Upper lobe of left lung (tissue), 6 donors: ENCODE measurements around the gene GPR143. TPM values are rescaled to one million over a fixed set of nuclear protein-coding genes. Genes with fewer than 3 reads are reported as not detected.
A peak's percentile ranks its signal among the peaks of the same experiment; 100 is the strongest.
"Not testable (repeated sequence)": the region's sequence is repeated elsewhere in the genome, so short reads cannot be mapped to it uniquely, and the experiment has no call there.

Experiments
- ATAC-seq, 2 donors: fragments of 200-7000 bp; cut with Tn5 transposase; one replicate each; pipeline ENCODE4 v1.9.1; 2022; ENCODE audit warnings: mild to moderate bottlenecking in 2 of 2, moderate library complexity in 2 of 2; ENCODE audit not compliant: low FRiP score in 2 of 2
- DNase-seq, 2 donors: peaks; one replicate each; pipeline ENCODE4 v3.0.0-alpha.2; 2019 to 2020
- H3K27ac ChIP-seq, 4 donors: fragments of 200-600 bp; sonication (generic); one replicate each; pipeline ENCODE4 v1.5.1; 2016 to 2019
- H3K27me3 ChIP-seq, 4 donors: fragments of 200-600 bp; sonication (generic); one replicate each; pipeline ENCODE4 v1.5.1; 2017 to 2019
- H3K36me3 ChIP-seq, 4 donors: fragments of 200-600 bp; sonication (generic); one replicate each; pipeline ENCODE4 v1.5.1; 2016 to 2019
- H3K4me1 ChIP-seq, 4 donors: fragments of 200-600 bp; sonication (generic); one replicate each; pipeline ENCODE4 v1.5.1; 2018 to 2019
- H3K4me3 ChIP-seq, 4 donors: fragments of 200-600 bp; sonication (generic); one replicate each; pipeline ENCODE4 v1.5.1; 2017 to 2019; ENCODE audit warnings: mild to moderate bottlenecking in 2 of 4, moderate library complexity in 1 of 4
- H3K9me3 ChIP-seq, 4 donors: fragments of 200-600 bp; sonication (generic); one replicate each; pipeline ENCODE4 v1.5.1; 2018 to 2019
- EP300 ChIP-seq, 4 donors: sonication (generic); formaldehyde crosslinking; IDR thresholded peaks; one replicate each; pipeline ENCODE4 v1.5.1; 2017; ENCODE audit warnings: antibody characterized with exemption in 4 of 4, control low read depth in 2 of 4
- POLR2A ChIP-seq, 4 donors: fragments of 450-650 bp; IDR thresholded peaks; one replicate each; pipeline ENCODE4 v1.5.1; 2016 to 2017; ENCODE audit warnings: antibody characterized with exemption in 4 of 4, mild to moderate bottlenecking in 2 of 4
- POLR2AphosphoS5 ChIP-seq, 2 donors: sonication (generic); formaldehyde crosslinking; IDR thresholded peaks; one replicate each; pipeline ENCODE4 v1.5.1; 2017; ENCODE audit warnings: antibody characterized with exemption in 2 of 2
- WGBS, 2 donors: methylation state at CpG; one replicate each; pipeline ENCODE4 v1.1.5; 2017 to 2018; 5-methylcytosine and 5-hydroxymethylcytosine counted together
- total RNA-seq, 6 donors: library from RNA; depleted of rRNA in 4 of 6; stranded (reverse); fragments of >200 nt in 4 of 6; gene quantifications; one replicate each; pipeline versions ENCODE4 v1.1.0 to v1.2.1, GENCODE V29; 2016 to 2021
- TF ChIP-seq, protein P1 (sequence below), 6 experiments: fragments of 450-650 bp in 4 of 6; fragments of 200-600 bp in 2 of 6; sonication (generic) in 2 of 6; IDR thresholded peaks; one replicate each; pipeline ENCODE4 v1.5.1; 2016 to 2019; ENCODE audit warnings: antibody characterized with exemption in 6 of 6
- donor health status: DM: no; HTN: no; CAD: no; lungs with moderate emphysema.
- donor health status: DM: no; HTN: yes; CAD: no; lungs with severe emphysema.

GPR143 gene
- total RNA-seq: 1 to 10 TPM in 1 of 6 donors, under 1 TPM in 4, not detected in 1; 0.33 to 2.1 (median 0.84) TPM

- no peaks in the 10 kb centered on the region for H3K27me3 ChIP-seq
Measured at GRCh38 chrX:9765737-9766097, at the start of gene GPR143. Gene GPR143, minus strand, starts transcription at chrX:9765847. Its CDS starts 30 bp downstream, at chrX:9765817.

DNA sequence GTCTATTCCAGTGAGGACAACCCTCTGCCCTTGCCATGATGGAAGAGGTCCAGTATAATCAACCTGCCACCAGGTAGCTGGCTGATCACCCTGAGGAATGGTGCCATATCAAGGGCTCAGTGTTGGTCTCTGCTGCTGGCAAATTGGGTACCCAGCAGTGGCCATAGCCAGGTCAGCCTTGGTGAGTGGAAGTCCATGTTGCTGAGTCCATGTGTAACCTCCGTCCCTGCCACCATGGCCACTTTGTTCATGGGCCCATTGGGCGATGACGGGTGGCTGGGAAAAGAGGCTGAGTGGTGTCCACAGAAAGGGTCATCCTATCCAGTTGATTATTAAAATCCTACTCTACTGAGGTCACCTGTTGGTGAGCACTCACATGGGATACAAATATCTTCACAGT lies 45.4 kb upstream of the GPR143 start:
- H3K4me3 ChIP-seq, ATAC-seq, H3K4me1 ChIP-seq, H3K27me3 ChIP-seq, DNase-seq, H3K9me3 ChIP-seq, H3K36me3 ChIP-seq, H3K27ac ChIP-seq: not testable (repeated sequence)
- WGBS, 2 donors: 91% methylated on average over 3 of the region's 3 CpGs; no CpG with 5 or more reads in 1 of the 2 donors

More at GRCh38 chrX:9765737-9766097, at the start of gene GPR143:
- Histone ChIP-seq H3K4me3 (no peak within 1 kb of the TSS), H3K27ac (no peak within 1 kb of the TSS), H3K36me3 (no peaks in the 10 kb centered on the region), H3K4me1 (no peaks in the 10 kb centered on the region), H3K9me3 (no peaks in the 10 kb centered on the region)
- TF ChIP-seq EP300 (IDR thresholded peaks at IDR 0.05): no peak
- TF ChIP-seq, protein P1, sequence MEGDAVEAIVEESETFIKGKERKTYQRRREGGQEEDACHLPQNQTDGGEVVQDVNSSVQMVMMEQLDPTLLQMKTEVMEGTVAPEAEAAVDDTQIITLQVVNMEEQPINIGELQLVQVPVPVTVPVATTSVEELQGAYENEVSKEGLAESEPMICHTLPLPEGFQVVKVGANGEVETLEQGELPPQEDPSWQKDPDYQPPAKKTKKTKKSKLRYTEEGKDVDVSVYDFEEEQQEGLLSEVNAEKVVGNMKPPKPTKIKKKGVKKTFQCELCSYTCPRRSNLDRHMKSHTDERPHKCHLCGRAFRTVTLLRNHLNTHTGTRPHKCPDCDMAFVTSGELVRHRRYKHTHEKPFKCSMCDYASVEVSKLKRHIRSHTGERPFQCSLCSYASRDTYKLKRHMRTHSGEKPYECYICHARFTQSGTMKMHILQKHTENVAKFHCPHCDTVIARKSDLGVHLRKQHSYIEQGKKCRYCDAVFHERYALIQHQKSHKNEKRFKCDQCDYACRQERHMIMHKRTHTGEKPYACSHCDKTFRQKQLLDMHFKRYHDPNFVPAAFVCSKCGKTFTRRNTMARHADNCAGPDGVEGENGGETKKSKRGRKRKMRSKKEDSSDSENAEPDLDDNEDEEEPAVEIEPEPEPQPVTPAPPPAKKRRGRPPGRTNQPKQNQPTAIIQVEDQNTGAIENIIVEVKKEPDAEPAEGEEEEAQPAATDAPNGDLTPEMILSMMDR (IDR thresholded peaks at IDR 0.05): no peak
- no peak for TF ChIP-seq POLR2A (IDR thresholded peaks at IDR 0.05)
- TF ChIP-seq POLR2AphosphoS5 (IDR thresholded peaks at IDR 0.05): no peak
- no peak for ATAC-seq
- DNase-seq: peak in 1 of 2 donors; percentile 52
- 36 to 65% methylated on average over 7 to 13 of the region's 26 CpGs for WGBS, 2 donors

- DNase-seq, H3K9me3 ChIP-seq, H3K27me3 ChIP-seq, H3K4me1 ChIP-seq, H3K4me3 ChIP-seq, ATAC-seq, H3K27ac ChIP-seq, H3K36me3 ChIP-seq: not testable (repeated sequence)
- WGBS, 2 donors: 92 to 93% methylated on average over 2 to 5 of the region's 5 CpGs
Measured at GRCh38 chrX:9809876-9810275, 44.2 kb upstream of the GPR143 start.

GRCh38 chrX:9807355-9808182 lies 41.9 kb upstream of the GPR143 start:
- H3K27ac ChIP-seq: no peak overlapping the region
- no peaks in the 10 kb centered on the region for H3K27me3 ChIP-seq
- WGBS, 2 donors: 74 to 75% methylated on average over 8 to 14 of the region's 14 CpGs
- no peaks in the 10 kb centered on the region for H3K9me3 ChIP-seq
- DNase-seq: no peak
- no peak overlapping the region for H3K4me3 ChIP-seq
- TF ChIP-seq, protein P1 (IDR thresholded peaks at IDR 0.05): no peak
- TF ChIP-seq POLR2AphosphoS5 (IDR thresholded peaks at IDR 0.05) (no peak), EP300 (IDR thresholded peaks at IDR 0.05) (no peak), POLR2A (IDR thresholded peaks at IDR 0.05) (no peak)
- no peaks in the 10 kb centered on the region for H3K36me3 ChIP-seq
- ATAC-seq: peak in 1 of 2 donors; percentile 60
- H3K4me1 ChIP-seq: no peaks in the 10 kb centered on the region

GRCh38 chrX:9805956-9806355 lies 40.3 kb upstream of the GPR143 start:
- no peak overlapping the region for H3K27ac ChIP-seq
- no peak overlapping the region for H3K4me3 ChIP-seq
- H3K9me3 ChIP-seq: no peaks in the 10 kb centered on the region
- DNase-seq (no peak), ATAC-seq (no peak)
- TF ChIP-seq POLR2AphosphoS5 (IDR thresholded peaks at IDR 0.05): no peak
- no peak for TF ChIP-seq POLR2A (IDR thresholded peaks at IDR 0.05)
- no peak for TF ChIP-seq EP300 (IDR thresholded peaks at IDR 0.05)
- TF ChIP-seq, protein P1 (IDR thresholded peaks at IDR 0.05): no peak
- H3K27me3 ChIP-seq: no peaks in the 10 kb centered on the region
- no peaks in the 10 kb centered on the region for H3K36me3 ChIP-seq
- WGBS, 2 donors: 95 to 100% methylated on average over 6 to 7 of the region's 7 CpGs
- no peaks in the 10 kb centered on the region for H3K4me1 ChIP-seq

DNA sequence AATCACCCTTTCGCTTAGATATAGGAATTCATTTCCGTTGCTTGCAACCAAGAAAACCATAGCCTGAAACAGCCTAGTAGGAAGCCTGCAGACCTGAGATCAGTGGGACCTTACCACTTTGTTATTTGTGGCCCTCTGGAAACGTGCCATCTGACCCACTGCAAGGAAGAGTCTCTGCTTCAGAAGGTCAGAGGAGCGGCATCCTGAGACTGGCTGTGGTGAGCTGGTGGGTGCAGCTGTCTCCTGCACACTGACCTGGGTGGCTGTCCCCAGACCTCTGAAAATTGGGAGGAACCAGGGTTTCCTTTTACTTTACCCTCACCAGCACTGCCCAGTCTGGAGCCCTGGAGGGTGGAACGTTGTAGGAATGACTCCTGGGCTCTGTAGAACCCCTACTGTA lies 38.8 kb upstream of the GPR143 start:
- TF ChIP-seq, protein P1 (IDR thresholded peaks at IDR 0.05): no peak
- TF ChIP-seq POLR2A (IDR thresholded peaks at IDR 0.05) (no peak), EP300 (IDR thresholded peaks at IDR 0.05) (no peak), POLR2AphosphoS5 (IDR thresholded peaks at IDR 0.05) (no peak)
- DNase-seq (no peak), ATAC-seq (no peak)
- WGBS, 2 donors: 67 to 100% methylated on average over 2 to 5 of the region's 5 CpGs
- Histone ChIP-seq H3K27me3 (no peaks in the 10 kb centered on the region), H3K4me1 (no peaks in the 10 kb centered on the region), H3K9me3 (peaks cover 0 to 14% (median 0%) of the 10 kb centered on the region in 4 donors), H3K4me3 (no peak overlapping the region), H3K36me3 (no peaks in the 10 kb centered on the region), H3K27ac (no peak overlapping the region)
